ENCODE results near the gene SLC8B1.

DNA sequence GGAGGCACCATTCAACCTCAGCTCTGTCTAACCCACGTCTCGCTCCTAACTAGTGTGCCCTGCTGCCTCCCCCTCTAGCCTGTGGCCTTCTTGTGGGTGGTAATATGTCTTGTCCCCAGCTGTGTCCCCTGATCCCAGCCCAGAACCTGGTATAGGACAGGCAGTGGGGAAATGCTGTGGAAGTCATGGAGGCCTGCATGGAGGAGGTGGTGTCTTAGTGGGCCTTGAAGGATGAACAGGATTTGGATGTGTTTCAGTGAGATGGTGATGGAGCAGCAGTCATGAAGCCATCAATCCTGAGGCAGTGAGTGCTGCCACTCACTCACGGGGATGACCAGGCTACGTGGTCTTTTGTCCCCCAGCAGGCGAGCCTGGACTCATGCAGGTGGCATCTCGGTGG is 36.9 kb upstream of the SLC8B1 start:
- TF ChIP-seq POLR2AphosphoS5 (IDR thresholded peaks at IDR 0.05) = no peak
- TF ChIP-seq CTCF (IDR thresholded peaks at IDR 0.05) = no peak
- TF ChIP-seq POLR2A (IDR thresholded peaks at IDR 0.05) = no peak
- TF ChIP-seq EP300 (IDR thresholded peaks at IDR 0.05; ENCODE audit: low read depth) = no peak
